Hepatocyte (in vitro differentiated cells): ENCODE data around the gene BCL11A. TPM values are rescaled to one million over a fixed set of nuclear protein-coding genes. Genes with fewer than 3 reads are reported as not detected.

Experiments used
- DNase-seq: peaks from one replicate; pipeline ENCODE4 v3.0.0-alpha.2; 2016; ENCODE audit warnings: low spot score
- H2AFZ ChIP-seq: fragments of 200-600 bp; sonication (generic); 2 replicates; pipeline ENCODE4 v1.6.0; 2016; ENCODE audit warnings: antibody characterized with exemption, mild to moderate bottlenecking
- H3K27ac ChIP-seq: fragments of 200-600 bp; sonication (generic); 2 replicates; pipeline ENCODE4 v1.5.1; 2016; ENCODE audit warnings: mild to moderate bottlenecking
- H3K27me3 ChIP-seq: fragments of 200-600 bp; sonication (generic); 2 replicates; pipeline ENCODE4 v1.6.1; 2016
- H3K36me3 ChIP-seq: fragments of 200-600 bp; sonication (generic); replicated peaks from 2 replicates; pipeline ENCODE4 v1.5.1; 2016; ENCODE audit warnings: low read depth; ENCODE audit not compliant: insufficient read depth
- H3K4me1 ChIP-seq: fragments of 200-600 bp; sonication (generic); 2 replicates; pipeline ENCODE4 v1.5.1; 2016; ENCODE audit warnings: mild to moderate bottlenecking, moderate library complexity; ENCODE audit not compliant: insufficient read depth
- H3K4me2 ChIP-seq: fragments of 200-600 bp; sonication (generic); 2 replicates; pipeline ENCODE4 v1.6.0; 2016
- H3K4me3 ChIP-seq: fragments of 200-600 bp; sonication (generic); 2 replicates; pipeline ENCODE4 v1.5.1; 2016; ENCODE audit warnings: mild to moderate bottlenecking
- H3K79me2 ChIP-seq: fragments of 200-600 bp; sonication (generic); 2 replicates; pipeline ENCODE4 v1.6.0; 2017; ENCODE audit warnings: mild to moderate bottlenecking
- H3K9me2 ChIP-seq: fragments of 200-600 bp; sonication (generic); replicated peaks from 2 replicates; pipeline ENCODE4 v1.6.0; 2017; ENCODE audit warnings: mild to moderate bottlenecking; ENCODE audit not compliant: insufficient read depth
- H3K9me3 ChIP-seq: fragments of 200-600 bp; sonication (generic); 2 replicates; pipeline ENCODE4 v1.5.1; 2016; ENCODE audit warnings: low read depth, mild to moderate bottlenecking
- H4K20me1 ChIP-seq: fragments of 200-600 bp; sonication (generic); 2 replicates; pipeline ENCODE4 v1.6.0; 2016; ENCODE audit warnings: mild to moderate bottlenecking; ENCODE audit not compliant: insufficient read depth, poor library complexity, severe bottlenecking
- CTCF ChIP-seq: fragments of 200-600 bp; sonication (generic); IDR thresholded peaks from 2 replicates; pipeline ENCODE4 v1.5.1; 2016; ENCODE audit warnings: antibody characterized with exemption, mild to moderate bottlenecking; ENCODE audit not compliant: poor library complexity
- EZH2 ChIP-seq: fragments of 200-600 bp; sonication (generic); IDR thresholded peaks from 2 replicates; pipeline ENCODE4 v1.6.1; 2016; ENCODE audit warnings: antibody characterized with exemption, mild to moderate bottlenecking, borderline replicate concordance
- EZH2phosphoT487 ChIP-seq: fragments of 200-600 bp; sonication (generic); IDR thresholded peaks from one replicate; pipeline ENCODE4 v1.6.1; 2018; ENCODE audit warnings: antibody characterized with exemption, mild to moderate bottlenecking, low read depth, moderate library complexity; ENCODE audit not compliant: unreplicated experiment, severe bottlenecking
- WGBS: methylation state at CpG from one replicate; pipeline ENCODE4 v1.1.6; 2016; ENCODE audit warnings: low lambda C conversion rate; ENCODE audit errors: missing lambda C conversion rate; 5-methylcytosine and 5-hydroxymethylcytosine counted together
- polyA plus RNA-seq: library from polyadenylated mRNA; unstranded; fragments of >200 nt; fragmentation: Nextera tagmentation; extraction: Ambion mirVana; gene quantifications from 2 replicates; pipeline ENCODE4 v1.2.1, GENCODE V29; 2016
- total RNA-seq: library from RNA; depleted of rRNA; stranded (reverse); fragments of >200 nt; gene quantifications from 2 replicates; pipeline ENCODE4 v1.2.3, GENCODE V29; 2014

The BCL11A gene
- total and polyA plus RNA-seq, 2 experiments from 2014 or later = 14.4 to 22.6 TPM

- 1% methylated on average over 41 of the region's 43 CpGs for WGBS
- no peaks in the 10 kb centered on the region for H3K9me3 ChIP-seq
- TF ChIP-seq EZH2 (no peak), CTCF (peak; percentile 53)
- H3K9me2 ChIP-seq = no peaks in the 10 kb centered on the region
- H3K36me3 ChIP-seq = no peaks in the 10 kb centered on the region
- H3K27me3 ChIP-seq = no peaks in the 10 kb centered on the region
- H3K27ac ChIP-seq = peak overlapping the region; percentile 91
- peaks cover 26% of the 10 kb centered on the region for H3K79me2 ChIP-seq
- peak; percentile 89 for DNase-seq
- H2AFZ ChIP-seq = peak overlapping the region; percentile 59
- no peaks in the 10 kb centered on the region for H4K20me1 ChIP-seq
- H3K4me1 ChIP-seq = peaks cover 21% of the 10 kb centered on the region
- H3K4me3 ChIP-seq = peak overlapping the region; percentile 92
- peak overlapping the region; percentile 98 for H3K4me2 ChIP-seq
Observed at GRCh38 chr2:60555066-60555782, 1.8 kb upstream of the BCL11A start.

- WGBS = 1% methylated on average over 27 of the region's 28 CpGs
- peaks cover 31% of the 10 kb centered on the region for H3K79me2 ChIP-seq
- H3K36me3 ChIP-seq = no peaks in the 10 kb centered on the region
- DNase-seq = peak; percentile 48
- TF ChIP-seq CTCF (no peak), EZH2phosphoT487 (no peak), EZH2 (no peak)
- H3K4me1 ChIP-seq = peaks cover 21% of the 10 kb centered on the region
- H3K4me2 ChIP-seq = peak overlapping the region; percentile 98
- no peaks in the 10 kb centered on the region for H3K9me3 ChIP-seq
- no peaks in the 10 kb centered on the region for H3K9me2 ChIP-seq
- H4K20me1 ChIP-seq = no peaks in the 10 kb centered on the region
- H2AFZ ChIP-seq = peak overlapping the region; percentile 59
- H3K27ac ChIP-seq = peak overlapping the region; percentile 91
- peak overlapping the region; percentile 92 for H3K4me3 ChIP-seq
- H3K27me3 ChIP-seq = no peaks in the 10 kb centered on the region
Observed at GRCh38 chr2:60554646-60555065, 1.2 kb upstream of the BCL11A start.

GRCh38 chr2:60554074-60554645 lies 706 bp upstream of the BCL11A start:
- TF ChIP-seq EZH2 (no peak), CTCF (peak; percentile 3)
- DNase-seq = peak; percentile 79
- H3K9me2 ChIP-seq = no peaks in the 10 kb centered on the region
- peak overlapping the region; percentile 98 for H3K4me2 ChIP-seq
- H3K4me1 ChIP-seq = peaks cover 21% of the 10 kb centered on the region
- H3K4me3 ChIP-seq = peak overlapping the region; percentile 92
- WGBS = under 1% methylated on average over 53 of the region's 56 CpGs
- peaks cover 36% of the 10 kb centered on the region for H3K79me2 ChIP-seq
- H4K20me1 ChIP-seq = no peaks in the 10 kb centered on the region
- H3K27ac ChIP-seq = peak overlapping the region; percentile 91
- H3K36me3 ChIP-seq = no peaks in the 10 kb centered on the region
- no peaks in the 10 kb centered on the region for H3K27me3 ChIP-seq
- no peaks in the 10 kb centered on the region for H3K9me3 ChIP-seq
- peak overlapping the region; percentile 59 for H2AFZ ChIP-seq
